SK-N-SH (cell line): ENCODE measurements around the gene MYO18B. TPM values are rescaled to one million over a fixed set of nuclear protein-coding genes. Genes with fewer than 3 reads are reported as not detected.

ENCODE experiments used
- CTCF ChIA-PET: fragments of 300-600, 350-600 bp; formaldehyde crosslinking; extraction: SDS; loops from one replicate; lab custom pipeline; 2021; lab: Yijun Ruan, JAX
- POLR2A ChIA-PET: fragments of 350-600 bp; sonication (Branson Sonifier 250); formaldehyde crosslinking; extraction: SDS; loops from one replicate; lab custom pipeline; 2020; ENCODE audit warnings: antibody characterized with exemption, inconsistent platforms; lab: Yijun Ruan, JAX
- DNase-seq: peaks from one replicate; pipeline ENCODE4 v3.0.0; 2012
- H2AFZ ChIP-seq: fragments of 200-600 bp; sonication (generic); 2 replicates; pipeline ENCODE4 v1.8.1; 2016; ENCODE audit warnings: antibody characterized with exemption, mild to moderate bottlenecking, low read depth
- H3F3A ChIP-seq: fragments of 200-600 bp; sonication (generic); replicated peaks from 2 replicates; pipeline ENCODE3; 2016; ENCODE audit warnings: antibody characterized with exemption, mild to moderate bottlenecking; ENCODE audit not compliant: insufficient read depth
- H3K27ac ChIP-seq, 2 experiments: fragments of 200-500 bp in 1 of 2; fragments of 200-600 bp in 1 of 2; sonication (Bioruptor generic) in 1 of 2; sonication (generic), shearing (Covaris generic) in 1 of 2; 2 replicates each; pipeline versions ENCODE4 v1.5.1 to v1.6.1; 2014 to 2016; ENCODE audit warnings: low read depth in 2 of 2, inconsistent platforms in 1 of 2, low read length in 1 of 2, mild to moderate bottlenecking in 1 of 2, mixed read lengths in 1 of 2
- H3K27me3 ChIP-seq: fragments of 200-600 bp; sonication (generic), shearing (Covaris generic); 2 replicates; pipeline ENCODE4 v1.6.1; 2016; ENCODE audit warnings: mixed run types; ENCODE audit not compliant: insufficient read depth
- H3K36me3 ChIP-seq, 2 experiments: fragments of 200-500 bp in 1 of 2; fragments of 200-600 bp in 1 of 2; sonication (Bioruptor generic) in 1 of 2; sonication (generic) in 1 of 2; replicated peaks in 1 of 2; 2 replicates each; pipeline versions ENCODE3 to v1.5.1; 2014 to 2016; ENCODE audit warnings: low read length in 1 of 2, mild to moderate bottlenecking in 1 of 2; ENCODE audit not compliant: insufficient read depth in 2 of 2, control insufficient read depth in 1 of 2
- H3K4me1 ChIP-seq, 2 experiments: fragments of 200-500 bp in 1 of 2; fragments of 200-600 bp in 1 of 2; sonication (Bioruptor generic) in 1 of 2; sonication (generic), shearing (Covaris generic) in 1 of 2; 2 replicates each; pipeline versions ENCODE4 v1.5.1 to v1.6.1; 2014 to 2016; ENCODE audit warnings: low read depth in 1 of 2, low read length in 1 of 2, mixed run types in 1 of 2; ENCODE audit not compliant: insufficient read depth in 2 of 2, control insufficient read depth in 1 of 2
- H3K4me2 ChIP-seq: fragments of 200-600 bp; sonication (generic), shearing (Covaris generic); 2 replicates; pipeline ENCODE4 v1.6.1; 2017; ENCODE audit warnings: mixed run types
- H3K4me3 ChIP-seq, 2 experiments: fragments of 200-500 bp in 1 of 2; fragments of 200-600 bp in 1 of 2; sonication (Bioruptor generic) in 1 of 2; sonication (generic), shearing (Covaris generic) in 1 of 2; 2 replicates each; pipeline versions ENCODE4 v1.5.1 to v1.8.1; 2014 to 2016; ENCODE audit warnings: low read depth in 2 of 2, inconsistent platforms in 1 of 2, low read length in 1 of 2, mild to moderate bottlenecking in 1 of 2, mixed read lengths in 1 of 2, moderate library complexity in 1 of 2
- H3K79me2 ChIP-seq: fragments of 200-600 bp; sonication (generic); 2 replicates; pipeline ENCODE4 v1.8.1; 2017; ENCODE audit warnings: mild to moderate bottlenecking; ENCODE audit not compliant: insufficient read depth
- H3K9ac ChIP-seq: fragments of 200-600 bp; sonication (generic); 2 replicates; pipeline ENCODE4 v1.6.1; 2017; ENCODE audit warnings: mixed run types
- H3K9me2 ChIP-seq: fragments of 200-600 bp; sonication (generic); 2 replicates; pipeline ENCODE4 v1.6.1; 2017; ENCODE audit warnings: mixed run types
- H3K9me3 ChIP-seq: fragments of 200-600 bp; sonication (generic); 2 replicates; pipeline ENCODE4 v1.6.1; 2017; ENCODE audit warnings: mixed run types, mild to moderate bottlenecking, moderate library complexity
- H4K20me1 ChIP-seq: fragments of 200-600 bp; sonication (generic); 2 replicates; pipeline ENCODE4 v1.6.1; 2017; ENCODE audit warnings: mild to moderate bottlenecking, mixed run types; ENCODE audit not compliant: insufficient read depth
- CHD2 ChIP-seq: fragments of 150-350 bp; IDR thresholded peaks from 2 replicates; pipeline ENCODE4 v1.6.1; 2018; ENCODE audit warnings: low read length; ENCODE audit not compliant: partially characterized antibody
- CTCF ChIP-seq: fragments of 200-600 bp; sonication (generic); IDR thresholded peaks from 2 replicates; pipeline ENCODE4 v1.6.1; 2017; ENCODE audit warnings: antibody characterized with exemption, mild to moderate bottlenecking, moderate library complexity
- FOSL2 ChIP-seq: IDR thresholded peaks from 2 replicates; pipeline ENCODE4 v1.4.0; 2012; ENCODE audit warnings: low read depth, mild to moderate bottlenecking, moderate library complexity, borderline replicate concordance
- FOXJ3 ChIP-seq: sonication (generic); formaldehyde crosslinking; IDR thresholded peaks from 2 replicates; pipeline ENCODE4 v1.5.1; 2020; ENCODE audit warnings: mild to moderate bottlenecking, missing genetic modification reagents
- FOXM1 ChIP-seq: IDR thresholded peaks from 2 replicates; pipeline ENCODE4 v1.4.0; 2012; ENCODE audit warnings: low read depth, mild to moderate bottlenecking
- GABPA ChIP-seq: IDR thresholded peaks from 2 replicates; pipeline ENCODE4 v1.4.0; 2012; ENCODE audit warnings: low read depth, mild to moderate bottlenecking
- MAX ChIP-seq: IDR thresholded peaks from 2 replicates; pipeline ENCODE4 v1.4.0; 2012; ENCODE audit warnings: low read depth
- MEF2A ChIP-seq: IDR thresholded peaks from 2 replicates; pipeline ENCODE4 v1.4.0; 2012; ENCODE audit warnings: low read depth, borderline replicate concordance
- NFIC ChIP-seq: IDR thresholded peaks from 2 replicates; pipeline ENCODE4 v1.4.0; 2012; ENCODE audit warnings: borderline replicate concordance
- NRF1 ChIP-seq: IDR thresholded peaks from 2 replicates; pipeline ENCODE4 v1.6.1; 2012; ENCODE audit warnings: low read depth, mild to moderate bottlenecking, low read length
- PBX3 ChIP-seq: IDR thresholded peaks from 2 replicates; pipeline ENCODE4; 2012
- RFX5 ChIP-seq: IDR thresholded peaks from 2 replicates; pipeline ENCODE4 v1.6.1; 2012; ENCODE audit warnings: mild to moderate bottlenecking, improper control_type of control experiment, low read length
- SIN3A ChIP-seq: IDR thresholded peaks from 2 replicates; pipeline ENCODE4 v1.6.1; 2012; ENCODE audit warnings: low read depth, mild to moderate bottlenecking, low read length, moderate library complexity, borderline replicate concordance
- TCF12 ChIP-seq: IDR thresholded peaks from 2 replicates; pipeline ENCODE4 v1.4.0; 2012
- TEAD4 ChIP-seq: IDR thresholded peaks from 2 replicates; pipeline ENCODE4 v1.4.0; 2012; ENCODE audit warnings: mild to moderate bottlenecking, borderline replicate concordance; ENCODE audit not compliant: insufficient read depth
- USF2 ChIP-seq: fragments of 150-350 bp; IDR thresholded peaks from 2 replicates; pipeline ENCODE4 v1.6.1; 2017; ENCODE audit warnings: antibody characterized with exemption, low read length, low read depth, borderline replicate concordance
- YY1 ChIP-seq: IDR thresholded peaks from 2 replicates; pipeline ENCODE4 v1.4.0; 2012; ENCODE audit warnings: low read depth, mild to moderate bottlenecking
- WGBS: methylation state at CpG from one replicate; pipeline ENCODE4 v1.1.6; 2017; ENCODE audit warnings: low lambda C conversion rate; 5-methylcytosine and 5-hydroxymethylcytosine counted together
- polyA plus RNA-seq, 3 experiments: library from polyadenylated mRNA; depleted of rRNA; stranded (reverse); fragments of >200 nt; gene quantifications; 2 replicates each; pipeline ENCODE4 v1.2.3, GENCODE V29; 2012

The MYO18B gene
- polyA plus RNA-seq, 1 of the 3 experiments (the other 2 are of a cell fraction) = 0.05 TPM

- TF ChIP-seq USF2 = no peak
- no peak for TF ChIP-seq SIN3A
- TF ChIP-seq NRF1 = no peak
- no peak for TF ChIP-seq TCF12
- no peak for TF ChIP-seq MEF2A
- no peak for TF ChIP-seq CTCF
- TF ChIP-seq FOXM1 = no peak
These were observed 134.9 kb downstream of the MYO18B start (continued) for GRCh38 chr22:25876871-25877270.

GRCh38 chr22:25878933-25879332 lies 136.9 kb downstream of the MYO18B start:
- no peaks in the 10 kb centered on the region for H3K9me3 ChIP-seq
- no peaks in the 10 kb centered on the region for H3K36me3 ChIP-seq
- H3K4me1 ChIP-seq = no peaks in the 10 kb centered on the region; a peak in 1 of 4 replicates
- no peaks in the 10 kb centered on the region for H3K79me2 ChIP-seq
- H2AFZ ChIP-seq = no peak overlapping the region
- H4K20me1 ChIP-seq = no peaks in the 10 kb centered on the region
- H3K4me3 ChIP-seq = no peak overlapping the region
- H3K4me2 ChIP-seq = no peak overlapping the region
- H3K27me3 ChIP-seq = no peaks in the 10 kb centered on the region
- no peak overlapping the region for H3K27ac ChIP-seq
- no peak for DNase-seq
- no peaks in the 10 kb centered on the region for H3F3A ChIP-seq
- ChIA-PET POLR2A (no interaction called here), CTCF (no interaction called here)
- 21% methylated on average over 3 of the region's 3 CpGs for WGBS
- H3K9ac ChIP-seq = no peak overlapping the region
- no peaks in the 10 kb centered on the region for H3K9me2 ChIP-seq
- TF ChIP-seq TCF12 (no peak), RFX5 (no peak), SIN3A (no peak), MAX (no peak), TEAD4 (no peak)
- TF ChIP-seq, all 33 proteins: peak for 0

GRCh38 chr22:25880524-25880923 lies 138.5 kb downstream of the MYO18B start:
- no peaks in the 10 kb centered on the region for H3K79me2 ChIP-seq
- no peaks in the 10 kb centered on the region for H3K36me3 ChIP-seq
- no peak overlapping the region for H3K9ac ChIP-seq
- POLR2A ChIA-PET = no interaction called here
- H3K4me1 ChIP-seq = no peaks in the 10 kb centered on the region; a peak in 1 of 4 replicates
- H3K4me3 ChIP-seq = no peak overlapping the region
- H3K27ac ChIP-seq = no peak overlapping the region
- 3% methylated on average over 2 of the region's 2 CpGs for WGBS
- no peaks in the 10 kb centered on the region for H3F3A ChIP-seq
- CTCF ChIA-PET = interaction anchor here (1.0 kb wide), 1 partner anchor 72 kb away, joined by 3 read pairs; no protein-coding TSS in a partner anchor
- DNase-seq = no peak
- H3K9me2 ChIP-seq = no peaks in the 10 kb centered on the region
- no peak overlapping the region for H3K4me2 ChIP-seq
- TF ChIP-seq FOSL2 (no peak), YY1 (no peak), GABPA (no peak), TEAD4 (no peak), CHD2 (no peak), PBX3 (no peak), MAX (no peak), FOXJ3 (CRISPR knock-in tag) (no peak), NFIC (no peak)
- H3K9me3 ChIP-seq = no peaks in the 10 kb centered on the region
- no peaks in the 10 kb centered on the region for H4K20me1 ChIP-seq
- H2AFZ ChIP-seq = no peak overlapping the region
- no peaks in the 10 kb centered on the region for H3K27me3 ChIP-seq
